Fibroblast of villous mesenchyme (primary cell): ENCODE measurements around the gene MRPL40. TPM values are rescaled to one million over a fixed set of nuclear protein-coding genes. Genes with fewer than 3 reads are reported as not detected.

Experiments used
- DNase-seq: peaks from one replicate; pipeline ENCODE4 v3.0.0-alpha.2; 2010; ENCODE audit warnings: low read depth
- H3K4me3 ChIP-seq: 2 replicates; pipeline ENCODE4 v1.5.1; 2011; ENCODE audit warnings: low read depth, mild to moderate bottlenecking, low read length
- total RNA-seq: library from RNA; depleted of rRNA; stranded (reverse); fragments of >200 nt; gene quantifications from 2 replicates; pipeline ENCODE4 v1.2.3, GENCODE V29; 2012
- TF ChIP-seq, protein P1 (sequence below): IDR thresholded peaks from 2 replicates; pipeline ENCODE4 v1.5.1; 2012; ENCODE audit warnings: low read depth, mild to moderate bottlenecking, low read length; ENCODE audit not compliant: insufficient read depth

The MRPL40 gene
- total RNA-seq, 1 donor: 46.2 TPM

DNA sequence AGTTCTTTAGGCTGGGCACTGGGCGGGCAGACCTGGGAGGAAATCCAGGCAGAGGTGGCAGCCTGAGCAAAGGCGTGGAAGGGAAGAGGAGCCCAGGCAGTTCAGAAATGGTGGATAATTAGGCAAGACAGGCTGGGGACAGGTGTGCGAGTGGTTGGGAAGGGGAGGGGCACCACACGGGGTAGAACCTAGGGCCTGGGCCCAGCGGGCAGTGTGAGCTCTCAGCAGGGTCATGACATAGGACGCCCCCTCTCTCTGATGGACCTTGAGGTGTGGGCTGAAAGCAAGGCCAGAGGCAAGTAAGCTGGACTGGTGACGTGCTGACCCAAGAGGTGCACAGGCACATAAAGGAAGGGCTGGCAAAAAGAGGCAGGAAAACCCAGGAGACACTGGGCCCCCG is 39.9 kb downstream of the MRPL40 start:
- no peak for DNase-seq
- H3K4me3 ChIP-seq: no peak overlapping the region
- TF ChIP-seq, protein P1, sequence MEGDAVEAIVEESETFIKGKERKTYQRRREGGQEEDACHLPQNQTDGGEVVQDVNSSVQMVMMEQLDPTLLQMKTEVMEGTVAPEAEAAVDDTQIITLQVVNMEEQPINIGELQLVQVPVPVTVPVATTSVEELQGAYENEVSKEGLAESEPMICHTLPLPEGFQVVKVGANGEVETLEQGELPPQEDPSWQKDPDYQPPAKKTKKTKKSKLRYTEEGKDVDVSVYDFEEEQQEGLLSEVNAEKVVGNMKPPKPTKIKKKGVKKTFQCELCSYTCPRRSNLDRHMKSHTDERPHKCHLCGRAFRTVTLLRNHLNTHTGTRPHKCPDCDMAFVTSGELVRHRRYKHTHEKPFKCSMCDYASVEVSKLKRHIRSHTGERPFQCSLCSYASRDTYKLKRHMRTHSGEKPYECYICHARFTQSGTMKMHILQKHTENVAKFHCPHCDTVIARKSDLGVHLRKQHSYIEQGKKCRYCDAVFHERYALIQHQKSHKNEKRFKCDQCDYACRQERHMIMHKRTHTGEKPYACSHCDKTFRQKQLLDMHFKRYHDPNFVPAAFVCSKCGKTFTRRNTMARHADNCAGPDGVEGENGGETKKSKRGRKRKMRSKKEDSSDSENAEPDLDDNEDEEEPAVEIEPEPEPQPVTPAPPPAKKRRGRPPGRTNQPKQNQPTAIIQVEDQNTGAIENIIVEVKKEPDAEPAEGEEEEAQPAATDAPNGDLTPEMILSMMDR: no peak

DNA sequence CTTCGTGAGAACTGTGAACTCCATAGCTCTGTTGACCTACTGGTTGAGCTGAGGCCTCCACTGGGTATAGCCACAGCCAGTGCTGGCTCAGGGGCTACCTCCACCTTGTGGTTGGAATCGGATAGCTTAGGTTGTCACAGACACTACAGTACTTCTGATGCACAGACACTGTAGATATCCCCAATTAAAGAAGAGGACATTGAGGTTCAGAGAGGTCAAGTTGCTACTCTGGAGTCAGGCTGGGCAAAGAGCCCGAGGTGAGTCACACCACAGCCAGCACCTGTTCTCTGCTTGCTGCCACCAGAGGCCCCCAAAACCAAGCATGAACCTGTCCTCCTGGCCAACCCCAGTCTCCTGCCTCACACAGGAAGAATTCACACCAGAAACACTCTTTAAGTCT is 41.2 kb downstream of the MRPL40 start:
- H3K4me3 ChIP-seq: no peak overlapping the region
- no peak for DNase-seq
- TF ChIP-seq, protein P1: peak; percentile 8

GRCh38 chr22:19476023-19476422 is 43.7 kb downstream of the MRPL40 start:
- no peak overlapping the region for H3K4me3 ChIP-seq
- TF ChIP-seq, protein P1: no peak
- DNase-seq: no peak

DNA sequence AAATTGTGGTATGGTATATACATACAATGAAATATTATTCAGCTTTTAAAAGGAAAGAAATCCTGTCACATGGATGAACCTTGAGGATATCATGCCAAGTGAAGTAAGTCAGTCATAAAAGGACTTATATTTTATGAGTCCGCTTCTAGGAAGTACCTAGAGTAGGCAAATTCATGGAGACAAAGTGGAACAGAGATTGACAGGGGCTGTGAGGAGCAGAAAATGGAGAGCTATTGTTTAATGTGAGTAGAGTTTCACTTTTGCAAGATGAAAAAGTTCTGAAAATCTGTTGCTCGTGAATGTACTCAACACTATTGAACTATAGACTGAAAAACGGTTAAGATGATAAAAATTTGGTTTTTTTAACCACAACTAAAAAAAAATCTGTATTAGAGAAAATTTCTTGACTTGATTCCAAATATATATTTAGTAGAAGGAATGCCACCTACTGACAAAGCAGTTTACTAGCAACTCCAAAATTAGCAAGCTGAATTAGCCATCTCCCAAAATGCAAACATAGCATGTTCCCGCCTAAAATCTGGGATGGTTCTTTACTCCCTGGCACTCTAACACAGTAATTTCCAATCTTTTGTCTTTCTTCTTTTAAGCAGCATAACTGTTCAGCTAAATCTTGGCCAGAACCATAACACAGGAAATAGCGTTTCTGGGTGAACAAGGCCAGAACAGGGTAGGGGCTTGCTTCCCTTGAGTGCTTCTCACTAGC is 45.1 kb downstream of the MRPL40 start:
- DNase-seq: no peak
- H3K4me3 ChIP-seq: peak overlapping the region; percentile 93
- TF ChIP-seq, protein P1: peak; percentile 6

GRCh38 chr22:19478045-19478900 is 45.9 kb downstream of the MRPL40 start:
- TF ChIP-seq, protein P1: no peak
- H3K4me3 ChIP-seq: peak overlapping the region; percentile 93
- DNase-seq: peak; percentile 14

DNA sequence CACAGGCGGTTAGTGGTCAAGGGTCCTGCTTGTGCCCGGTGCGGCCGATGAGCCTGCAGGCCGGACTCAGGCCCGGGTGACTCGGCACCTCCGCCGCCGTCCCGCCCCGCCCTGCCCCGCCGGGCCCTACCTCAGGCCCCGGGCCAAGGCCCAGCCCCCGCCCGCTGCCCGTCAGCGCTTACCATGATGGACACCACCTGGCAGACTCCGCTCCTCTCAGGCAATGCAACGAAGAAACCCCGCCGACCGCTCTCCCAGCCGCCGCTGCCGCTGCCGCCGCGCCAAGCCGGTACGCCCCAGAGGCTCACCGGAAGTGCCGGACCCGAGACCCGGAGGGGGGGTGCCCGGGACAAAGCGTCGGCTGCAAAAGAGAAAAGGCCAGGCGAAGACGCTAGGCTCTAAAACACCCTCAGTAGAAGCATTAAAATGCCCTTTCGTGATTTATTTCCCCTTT is 46.6 kb downstream of the MRPL40 start, which contains the start of gene UFD1:
UFD1 (minus strand) TSS at position 293 of the 454 bp plus-strand sequence; CDS start at position 185, 108 bp downstream.
- H3K4me3 ChIP-seq: peak within 1 kb of the TSS; percentile 93
- DNase-seq: peak; percentile 93
- TF ChIP-seq, protein P1: no peak
